Measurements from ENCODE around the gene NTN4.

NTN4 gene

DNA sequence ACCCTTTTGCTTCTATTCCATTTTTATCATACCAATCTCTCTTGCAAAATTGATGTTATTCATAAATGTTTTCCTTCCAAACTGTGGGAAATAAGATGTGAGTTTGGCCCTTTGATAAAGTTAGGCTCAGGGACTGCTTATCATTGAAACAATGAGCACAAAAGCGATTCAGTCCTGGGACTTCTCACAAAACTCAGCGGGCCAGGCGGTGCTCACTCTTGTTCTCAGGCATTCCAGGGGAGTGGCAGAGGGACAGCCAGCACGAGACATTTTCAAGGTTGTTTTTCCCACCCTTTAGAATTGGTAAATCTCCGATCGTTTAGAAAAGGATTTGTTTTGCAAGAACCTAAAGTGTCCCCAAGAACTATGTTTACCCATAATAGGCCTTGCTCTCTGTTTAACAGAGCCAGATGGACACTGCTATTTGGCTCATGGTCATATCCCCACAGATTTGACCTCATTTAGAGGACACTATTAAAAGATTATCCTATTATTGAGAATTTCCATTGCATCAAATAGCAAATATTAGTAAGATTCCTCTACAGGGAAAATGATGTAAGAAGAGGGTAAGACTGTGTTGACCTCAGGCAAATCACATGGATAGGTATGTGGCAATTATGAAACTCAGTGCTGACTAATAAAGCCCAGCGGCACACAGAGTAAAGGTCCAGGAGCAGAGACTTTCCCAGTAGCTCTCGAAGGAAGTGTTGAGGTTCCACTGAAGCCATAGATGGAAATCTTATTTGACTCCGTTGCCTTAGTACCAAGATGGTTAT is 136.6 kb downstream of the NTN4 start:
- DNase-seq, result peak in 1 of 5 experiments; percentile 40

DNA sequence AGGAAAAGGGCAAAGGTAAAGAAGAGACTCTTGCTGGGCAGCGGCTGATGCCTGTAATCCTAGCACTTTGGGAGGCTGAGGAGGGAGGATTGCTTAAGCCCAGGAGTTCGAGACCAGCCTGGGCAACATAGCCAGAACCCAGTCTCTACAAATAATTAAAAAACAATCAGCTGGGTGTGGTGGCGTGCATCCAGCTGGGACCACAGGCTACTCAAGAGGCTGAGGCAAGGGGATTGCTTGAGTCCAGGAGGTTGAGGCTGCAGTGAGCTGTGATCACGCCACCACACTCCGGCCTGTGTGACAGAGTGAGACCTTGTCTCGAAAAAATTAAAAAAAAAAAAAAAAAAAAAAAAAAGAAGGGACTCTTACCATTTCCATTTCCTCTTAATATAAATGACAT is 138.9 kb downstream of the NTN4 start:
- no peak for DNase-seq

DNA sequence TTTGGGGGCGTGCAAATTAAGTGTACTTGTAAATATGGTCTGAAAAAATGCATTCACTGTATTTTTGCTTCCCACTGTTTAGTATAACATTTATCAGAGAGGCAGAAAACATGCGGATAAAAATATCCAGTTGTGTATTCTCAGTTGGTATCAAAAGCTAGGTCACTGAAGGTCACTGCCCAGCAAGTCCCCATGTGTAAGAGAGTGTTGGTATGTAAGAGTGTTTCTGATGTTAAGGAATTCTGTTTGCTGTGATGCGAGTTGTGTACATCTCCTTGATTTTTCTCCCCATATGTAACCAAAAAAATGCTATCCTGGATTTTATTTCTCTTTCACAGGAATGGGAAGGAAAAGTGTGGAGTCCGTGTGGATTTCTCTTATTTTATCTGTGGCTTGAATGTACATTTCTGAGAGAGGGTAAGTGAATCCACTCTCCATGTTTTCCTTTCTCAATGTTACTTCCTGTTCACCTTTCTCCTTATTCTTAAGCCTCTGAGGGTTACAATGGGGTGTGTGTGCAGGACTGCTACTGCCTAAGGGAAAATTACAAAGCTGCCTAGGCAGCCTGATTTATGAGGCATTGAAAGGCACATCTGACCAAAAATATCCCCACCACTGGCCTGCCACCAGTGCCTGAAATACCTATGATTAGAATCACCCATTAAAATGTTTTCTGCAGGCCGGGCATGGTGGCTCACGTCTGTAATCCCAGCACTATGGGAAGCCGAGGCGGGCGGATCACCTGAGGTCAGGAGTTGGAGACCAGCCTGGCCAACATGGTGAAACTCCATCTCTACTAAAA is 141.4 kb downstream of the NTN4 start:
- no peak for DNase-seq

DNA sequence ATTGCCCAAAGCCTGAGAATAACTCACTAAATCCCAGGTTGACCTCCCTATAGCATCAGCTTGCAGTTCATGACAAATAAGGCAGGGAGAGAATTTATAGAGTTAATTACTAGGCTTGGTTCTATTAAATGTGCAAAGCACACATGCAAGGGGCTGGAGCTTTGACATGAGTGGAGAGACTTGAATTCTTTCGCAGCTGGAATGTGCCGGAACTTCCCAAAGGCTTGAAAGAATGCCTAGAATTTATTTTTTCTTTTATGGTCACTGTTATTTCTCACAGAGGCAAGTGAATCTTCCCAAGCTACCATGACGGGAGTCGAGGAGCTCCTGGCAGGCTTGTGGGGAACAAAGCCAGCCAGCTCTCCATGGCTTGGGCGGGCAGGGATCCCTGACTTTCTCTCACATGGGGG is 143.8 kb downstream of the NTN4 start:
- DNase-seq, result no peak

DNA sequence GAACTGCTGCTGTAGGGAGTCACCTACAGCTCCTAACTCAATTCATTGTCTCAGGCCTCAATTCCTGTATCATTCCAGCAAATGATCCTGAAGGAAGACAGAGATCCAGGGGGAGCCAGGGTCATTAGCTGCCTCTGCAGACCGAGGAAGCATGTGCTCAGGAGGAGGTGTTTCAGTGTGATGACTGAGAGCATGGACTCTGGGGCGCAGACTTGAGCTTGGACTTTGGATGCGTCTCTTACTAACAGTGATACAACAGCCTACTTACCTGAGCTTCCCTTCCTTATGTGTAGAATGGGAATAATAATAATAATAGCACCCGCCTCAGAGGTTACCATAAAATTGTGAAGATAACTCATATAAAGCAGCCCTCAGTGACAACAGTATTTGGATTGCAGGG is 147.3 kb downstream of the NTN4 start:
- no peak for DNase-seq

DNA sequence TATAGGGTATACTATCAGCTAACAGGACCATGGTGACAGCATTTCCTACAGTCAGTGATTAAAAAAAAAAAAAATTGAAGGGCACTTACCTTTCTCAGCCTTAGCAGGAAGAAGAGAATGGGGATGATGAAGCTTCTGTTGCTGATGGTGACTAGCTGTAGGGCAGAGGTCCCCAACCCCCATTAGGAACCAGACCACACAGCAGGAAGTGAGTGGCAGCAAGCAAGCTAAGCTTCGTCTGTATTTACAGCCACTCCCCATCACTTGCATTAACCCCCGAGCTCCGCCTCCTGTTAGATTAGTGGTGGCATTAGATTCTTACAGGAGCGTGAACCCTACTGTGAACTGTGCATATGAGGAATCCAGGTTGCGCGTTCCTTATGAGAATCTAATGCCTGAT is 148.0 kb downstream of the NTN4 start:
- peak in 1 of 5 experiments; percentile 3 for DNase-seq

DNA sequence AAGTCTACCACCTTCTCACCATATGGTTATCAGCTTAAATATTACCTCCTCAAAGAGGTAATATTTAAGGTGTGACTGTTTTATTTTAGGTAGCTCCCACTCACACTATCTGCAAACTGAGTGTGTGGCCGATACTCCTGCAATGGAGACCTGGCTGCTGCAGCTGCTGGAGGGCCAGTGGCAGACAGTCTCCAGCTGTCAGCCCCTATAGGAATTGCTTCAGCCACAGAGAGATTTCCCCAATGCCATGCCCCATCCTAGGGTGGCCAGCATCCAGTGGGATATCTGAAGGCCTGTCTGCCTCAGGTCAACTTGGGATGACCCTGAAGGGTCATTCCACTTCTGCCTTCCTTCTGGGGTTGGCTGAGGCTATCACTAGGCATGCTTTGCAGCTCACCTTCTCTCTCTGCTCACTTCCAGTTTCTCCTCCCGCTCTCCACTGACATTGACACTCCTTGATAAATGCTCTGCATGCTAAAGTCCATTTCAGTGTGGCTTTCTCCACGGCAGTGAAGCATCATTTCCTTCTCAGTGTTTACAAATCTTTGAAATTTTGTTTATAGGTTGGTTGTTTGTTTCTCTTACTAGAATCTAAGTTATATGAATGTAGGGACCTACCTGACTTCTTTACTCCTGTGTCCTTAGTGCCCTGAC is 149.1 kb downstream of the NTN4 start:
- DNase-seq, result no peak

DNA sequence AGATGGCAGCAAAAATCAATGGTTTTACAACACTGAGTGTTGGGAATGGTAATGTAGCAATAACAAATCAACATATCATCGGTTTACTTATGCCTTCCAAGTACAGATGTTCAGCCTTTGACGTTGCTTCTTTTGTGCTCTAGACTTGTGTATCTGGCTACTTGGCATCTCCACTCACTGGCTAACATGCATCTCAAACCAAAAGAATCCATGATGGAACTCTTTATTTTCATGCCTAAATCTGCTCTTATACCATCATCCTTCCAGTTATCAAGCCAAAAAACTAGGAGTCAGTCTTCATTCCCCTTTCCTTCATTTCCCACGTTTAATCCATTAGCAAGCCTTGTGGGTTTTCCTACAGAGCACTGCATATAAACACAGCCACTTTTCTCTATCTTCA is 150.0 kb downstream of the NTN4 start:
- no peak for DNase-seq

DNA sequence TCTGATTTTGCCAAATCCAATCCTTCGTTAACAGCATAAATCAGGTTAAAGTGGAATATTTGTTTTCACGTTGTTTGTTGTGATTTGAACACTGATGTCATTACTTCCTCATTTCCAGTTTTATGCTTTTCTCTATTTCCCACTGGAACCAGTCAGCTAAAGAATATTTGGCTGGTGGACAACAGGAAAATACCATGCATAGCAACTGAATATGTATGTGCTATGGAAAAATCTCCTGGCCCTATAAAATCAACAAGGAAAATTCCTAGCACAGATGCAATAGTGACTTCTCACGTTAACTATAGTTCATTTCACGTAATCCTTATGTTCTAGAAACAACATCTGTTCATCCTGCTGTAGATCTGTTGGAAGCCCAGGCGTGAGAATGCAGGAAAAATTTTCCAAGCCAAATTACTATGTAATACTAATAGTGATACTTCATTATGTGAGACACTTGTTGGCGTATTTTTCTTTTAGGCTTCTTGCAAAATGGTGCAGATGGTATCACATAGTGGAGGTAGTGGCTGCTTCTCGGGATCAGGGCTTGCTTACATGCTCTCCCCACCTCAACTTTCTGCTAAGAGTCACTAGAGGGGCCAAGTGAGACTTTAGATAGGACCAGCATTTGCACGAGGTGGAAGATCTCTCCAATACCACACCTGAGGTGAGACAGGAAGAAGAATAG is 153.0 kb downstream of the NTN4 start:
- no peak for DNase-seq

DNA sequence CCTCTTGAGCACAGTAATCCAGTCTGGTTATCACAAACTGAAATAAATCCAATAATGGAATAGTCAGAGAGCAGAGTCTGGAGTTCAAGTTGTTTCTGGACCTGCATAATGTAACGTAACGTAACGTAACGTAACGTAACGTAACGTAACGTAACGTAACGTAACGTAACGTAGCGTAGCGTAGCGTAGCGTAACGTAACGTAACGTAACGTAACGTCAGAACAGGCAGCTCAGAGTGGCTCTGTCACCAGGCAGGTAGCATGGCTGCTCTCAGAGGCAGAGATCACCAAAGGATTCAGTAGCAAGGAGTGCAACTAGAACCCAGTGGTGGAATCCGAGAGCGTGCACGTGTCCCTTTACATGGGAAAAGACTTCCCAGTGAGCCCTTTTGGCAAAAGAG is 153.6 kb downstream of the NTN4 start:
- no peak for DNase-seq

DNA sequence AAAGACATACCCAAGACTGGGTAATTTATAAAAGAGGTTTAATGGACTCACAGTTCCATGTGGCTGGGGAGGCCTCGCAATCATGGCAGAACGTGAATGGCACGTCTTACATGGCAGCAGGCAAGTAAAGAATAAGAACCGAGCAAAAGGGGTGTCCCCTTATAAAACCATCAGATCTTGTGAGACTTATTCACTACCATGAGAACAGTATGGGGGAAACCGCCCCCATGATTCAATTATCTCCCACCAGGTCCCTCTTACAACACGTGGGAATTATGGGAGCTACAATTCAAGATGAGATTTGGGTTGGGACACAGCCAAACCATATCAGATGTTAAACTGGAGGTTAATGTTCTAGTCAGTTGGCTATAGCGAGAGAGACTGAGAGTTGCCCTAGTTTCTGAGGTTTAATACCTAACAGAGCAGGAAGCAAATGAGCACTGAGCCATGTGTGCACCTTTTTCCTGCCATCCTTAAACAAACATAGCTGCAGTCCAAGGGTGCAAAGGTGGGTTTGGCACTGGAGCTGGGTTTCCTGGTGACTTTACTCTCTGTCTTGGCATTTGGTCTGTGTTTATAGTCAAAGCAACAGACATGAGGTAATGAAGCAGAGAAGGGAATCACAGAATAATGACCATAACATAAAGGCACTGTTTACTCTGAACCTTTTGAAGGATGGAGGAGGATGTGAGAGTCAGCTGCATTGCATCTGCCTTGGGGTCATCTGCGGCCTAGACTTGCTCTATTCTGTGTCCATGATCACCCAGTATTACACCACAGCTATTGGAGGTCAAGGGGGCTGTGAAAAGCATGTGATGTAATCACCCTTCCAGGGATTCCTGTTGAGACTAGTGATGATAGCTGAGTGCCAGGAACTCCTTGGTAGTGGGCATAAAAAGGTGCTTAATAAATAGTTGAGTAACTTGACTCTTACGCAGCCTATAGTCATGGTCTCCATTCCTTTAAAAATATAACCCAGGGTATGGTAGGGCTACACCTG is 155.6 kb downstream of the NTN4 start:
- no peak for DNase-seq

DNA sequence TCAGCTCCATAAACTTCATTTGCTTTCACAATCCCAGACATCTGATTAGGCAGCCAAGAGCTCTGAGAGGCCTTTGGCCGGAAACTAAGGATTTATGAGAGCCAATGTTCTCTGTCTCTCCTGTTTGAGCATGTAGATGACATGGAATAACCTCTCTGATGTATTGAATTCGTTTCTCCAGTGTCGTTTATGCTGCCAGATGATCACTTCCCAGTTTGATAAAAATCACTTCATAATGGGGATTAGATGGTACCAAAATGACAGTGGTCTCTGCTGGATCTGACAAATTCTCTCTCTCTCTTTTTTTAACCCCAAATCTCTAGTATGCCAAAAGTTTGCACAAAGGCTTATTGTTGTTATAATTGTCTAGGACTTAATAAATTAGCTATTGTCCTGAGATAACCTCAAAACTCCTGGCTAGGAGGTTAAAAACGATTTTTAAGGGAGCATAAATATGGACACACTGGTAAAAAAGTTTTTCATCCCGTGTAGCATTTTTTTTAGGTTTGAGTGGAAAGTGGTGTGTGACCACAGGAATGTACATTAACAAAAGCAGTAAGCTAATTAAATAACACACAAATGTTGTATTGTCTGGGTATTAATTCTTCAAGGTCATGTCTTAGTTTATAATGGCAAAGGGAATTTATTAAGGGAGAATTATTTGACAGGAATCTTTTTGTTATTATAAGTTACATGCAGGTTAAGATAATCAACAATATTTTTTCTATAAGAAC is 156.7 kb downstream of the NTN4 start:
- no peak for DNase-seq

DNA sequence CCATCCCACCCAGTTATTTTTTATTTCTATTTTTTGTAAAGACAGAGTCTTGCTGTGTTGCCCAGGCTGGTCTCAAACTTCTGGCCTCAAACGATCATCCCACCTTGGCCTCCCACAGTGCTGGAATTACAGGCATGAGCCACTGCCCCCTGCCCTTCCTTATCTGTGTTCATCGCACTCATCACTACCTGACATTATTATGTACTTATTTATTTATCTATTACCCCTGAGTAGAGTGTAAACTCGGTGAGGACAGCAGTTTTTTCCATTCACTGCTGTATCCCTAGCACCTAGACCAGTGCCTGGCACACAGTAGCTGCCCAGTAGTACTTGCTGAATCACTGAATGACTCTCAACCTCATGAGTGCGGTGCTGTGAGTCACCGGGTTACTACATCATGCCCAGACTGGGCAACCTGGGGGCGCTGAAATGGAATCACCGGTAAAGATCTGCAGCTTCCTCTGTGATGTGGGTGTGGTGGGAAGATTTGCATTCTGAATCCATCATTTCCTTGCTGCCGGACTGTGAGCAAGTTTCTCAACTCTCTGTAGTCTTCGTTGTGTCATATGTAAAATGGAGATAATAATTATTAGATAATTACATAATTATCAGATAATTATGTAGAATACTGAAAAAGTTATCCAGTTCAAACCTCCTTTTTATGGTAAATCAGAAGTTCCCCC is 157.4 kb downstream of the NTN4 start:
- no peak for DNase-seq

DNA sequence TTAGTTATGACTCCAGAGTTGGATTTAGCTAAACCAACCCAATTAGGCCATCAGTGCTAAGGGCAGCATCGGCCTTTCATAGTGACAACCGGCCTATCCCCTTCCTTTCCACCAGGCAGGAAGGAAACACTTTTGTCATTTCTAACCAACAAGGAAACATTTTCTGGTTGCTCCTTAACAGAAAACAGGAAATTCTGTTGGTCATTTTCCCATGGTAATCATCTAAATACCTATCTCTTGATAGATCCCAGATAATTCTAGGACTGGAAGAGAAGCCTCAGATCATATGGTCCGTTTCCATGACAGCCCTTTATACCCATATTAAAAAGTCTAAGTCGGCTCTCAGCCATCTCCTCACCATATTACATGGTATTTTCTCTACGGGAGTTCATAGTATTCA is 160.1 kb downstream of the NTN4 start:
- no peak for DNase-seq

DNA sequence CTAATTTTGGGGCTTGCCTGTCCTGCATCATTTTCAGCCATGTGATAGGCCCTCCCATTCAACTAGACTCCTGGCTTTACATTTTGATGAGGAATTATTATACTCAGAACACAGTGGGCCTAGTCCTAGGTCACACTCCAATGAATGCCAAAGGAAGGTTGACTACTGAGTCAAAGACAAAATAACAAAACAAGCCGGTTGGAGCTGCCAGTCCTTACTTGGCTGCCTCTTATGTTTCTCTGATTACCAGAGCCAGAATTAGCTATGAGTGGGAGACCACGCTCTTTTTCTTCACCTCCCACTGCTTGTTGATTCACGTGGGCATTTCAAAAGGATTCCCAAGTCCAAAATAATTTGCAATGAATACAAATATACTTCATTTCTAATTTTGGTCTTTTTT is 161.2 kb downstream of the NTN4 start:
- no peak for DNase-seq

DNA sequence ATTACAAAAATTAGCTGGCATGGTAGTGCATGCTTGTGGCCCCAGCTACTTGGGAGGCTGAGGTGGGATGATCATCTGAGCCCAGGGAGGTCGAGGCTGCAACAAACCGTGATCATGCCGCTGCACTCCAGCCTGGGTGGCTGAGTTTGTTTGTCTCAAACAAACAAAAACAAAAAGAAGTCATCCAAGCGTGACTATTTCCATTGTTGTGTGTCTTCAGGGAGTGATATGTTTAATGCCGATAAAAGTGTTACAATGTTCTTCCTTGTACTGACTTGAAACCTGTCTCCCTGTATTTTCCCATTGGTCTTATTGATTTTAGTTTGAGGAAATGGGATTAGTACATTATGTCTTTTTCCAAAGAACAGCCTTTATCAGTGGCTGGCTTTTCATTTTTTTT is 163.7 kb downstream of the NTN4 start:
- no peak for DNase-seq

DNA sequence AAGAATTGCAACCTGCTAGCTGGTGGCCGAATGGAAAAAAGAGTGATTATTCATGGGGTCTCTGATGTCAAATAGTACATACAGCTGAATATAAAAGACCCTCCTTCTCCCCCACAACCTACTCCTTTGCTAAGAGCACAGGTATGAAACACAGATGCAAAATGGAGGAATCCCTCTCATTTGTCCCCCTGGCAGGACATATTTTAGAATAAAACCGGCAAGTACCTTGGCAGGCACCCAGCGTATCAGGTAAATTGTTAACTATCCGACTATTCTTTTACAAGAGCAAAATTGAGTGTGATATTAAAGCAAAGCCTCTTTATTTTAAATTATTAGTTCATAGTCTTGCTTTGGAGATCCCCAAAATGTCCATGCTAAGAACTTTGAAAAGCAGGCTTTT is 165.6 kb downstream of the NTN4 start:
- DNase-seq, result no peak

DNA sequence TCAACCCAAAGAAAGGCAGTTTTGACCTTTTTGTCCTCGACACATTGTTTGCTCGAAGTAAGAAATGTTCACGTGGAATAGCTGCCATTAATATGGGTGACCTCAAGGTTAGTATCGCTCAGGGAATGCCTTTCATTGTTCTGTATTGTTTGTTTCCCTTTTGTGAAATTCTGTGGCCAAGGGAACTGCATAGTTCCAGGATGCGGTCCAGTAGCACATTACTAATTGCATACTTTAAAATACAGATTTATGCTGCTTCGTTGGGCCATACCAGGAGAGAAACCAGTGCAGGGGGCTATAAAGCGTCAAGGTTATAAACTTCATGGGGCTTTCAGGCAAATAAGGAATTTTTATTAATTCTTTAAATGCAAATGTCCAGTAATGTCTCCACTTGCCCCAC is 166.0 kb downstream of the NTN4 start:
- DNase-seq, result no peak

DNA sequence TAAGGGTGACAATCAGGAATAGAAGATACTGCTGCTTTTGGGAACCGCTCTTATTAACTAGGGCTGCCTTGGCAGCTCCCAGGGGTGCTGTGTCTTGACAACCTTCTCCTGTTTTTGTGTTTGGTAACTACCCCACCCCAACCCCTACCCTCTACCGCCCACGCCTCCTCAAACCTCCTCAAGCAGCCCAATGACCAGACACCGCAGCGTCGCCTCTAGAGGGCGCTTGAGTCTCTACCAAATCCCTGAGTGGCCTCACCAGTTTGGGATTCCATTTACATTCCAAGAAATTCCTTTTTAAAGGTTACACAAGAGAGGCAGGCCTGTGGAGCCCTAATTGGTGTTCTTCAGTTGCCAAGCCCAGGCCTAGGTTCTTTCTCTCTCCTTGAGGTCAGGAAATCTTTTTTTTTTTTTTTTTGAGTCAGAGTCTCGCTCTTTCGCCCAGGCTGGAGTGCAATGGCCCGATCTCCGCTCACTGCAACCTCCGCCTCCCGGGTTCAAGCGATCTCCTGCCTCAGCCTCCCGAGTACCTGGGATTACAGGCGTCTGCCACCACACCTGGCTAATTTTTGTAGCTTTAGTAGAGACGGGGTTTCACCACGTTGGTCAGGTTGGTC is 166.9 kb downstream of the NTN4 start:
- peak in 2 of 5 experiments; percentile 4 to 21 for DNase-seq

DNA sequence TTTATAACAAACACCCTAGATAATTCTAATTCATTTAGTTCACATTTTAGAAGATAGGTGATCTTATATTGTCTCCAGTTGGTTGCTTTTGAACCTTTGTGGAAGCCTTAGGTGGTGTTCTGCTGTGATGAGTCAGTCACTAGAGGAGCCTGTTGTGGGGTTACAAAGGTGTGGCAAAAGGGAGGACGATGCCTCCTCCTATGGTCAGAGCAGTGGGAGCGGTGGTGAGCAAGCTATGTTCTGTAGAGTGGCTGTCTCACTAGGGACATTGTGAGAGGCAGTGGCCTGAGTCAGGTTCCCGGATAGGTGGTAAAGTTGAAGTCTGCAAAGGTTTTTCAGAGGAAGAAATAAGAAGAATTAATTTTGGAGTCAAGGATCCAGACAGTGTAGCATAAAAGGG is 167.7 kb downstream of the NTN4 start:
- no peak for DNase-seq
